PC-9 (cell line): ENCODE measurements around the gene POLR2J2. TPM values are rescaled to one million over a fixed set of nuclear protein-coding genes. Genes with fewer than 3 reads are reported as not detected.
"Not testable (repeated sequence)": the region's sequence is repeated elsewhere in the genome, so short reads cannot be mapped to it uniquely, and the experiment has no call there.

Experiments
- BruUV-seq: library from RNA; stranded (reverse); fragments of 400-500 nt; replicated peaks from 2 replicates; lab custom pipeline; 2021; lab: Mats Ljungman, UMichigan
- CTCF ChIA-PET: fragments of 300-600 bp; sonication (Branson Sonifier 250); formaldehyde crosslinking; loops from one replicate; lab custom pipeline; 2022; ENCODE audit warnings: antibody characterized with exemption; lab: Charles Lee
- POLR2A ChIA-PET: fragments of 300-600 bp; sonication (Branson Sonifier 250); formaldehyde crosslinking; loops from one replicate; lab custom pipeline; 2022; ENCODE audit warnings: antibody characterized with exemption; ENCODE audit not compliant: unreplicated experiment; lab: Charles Lee
- DNase-seq, 2 experiments: peaks; one replicate each; pipeline versions ENCODE4 v3.0.0 to v3.0.0-alpha.2; 2015 to 2022; ENCODE audit warnings: mixed read lengths in 1 of 2
- H2AFZ ChIP-seq: fragments of 200-600 bp; sonication (generic); 2 replicates; pipeline ENCODE4 v1.8.1; 2017; ENCODE audit warnings: antibody characterized with exemption
- H3F3A ChIP-seq: fragments of 200-600 bp; sonication (generic); 2 replicates; pipeline ENCODE4 v1.8.1; 2017; ENCODE audit warnings: antibody characterized with exemption, mild to moderate bottlenecking, low read depth; ENCODE audit not compliant: insufficient read depth
- H3K27ac ChIP-seq: fragments of 200-600 bp; sonication (generic); 2 replicates; pipeline ENCODE4 v1.6.1; 2016; ENCODE audit warnings: mixed run types
- H3K27me3 ChIP-seq: fragments of 200-600 bp; sonication (generic); 2 replicates; pipeline ENCODE4 v1.6.1; 2016; ENCODE audit warnings: low read depth, mixed run types; ENCODE audit not compliant: insufficient read depth
- H3K36me3 ChIP-seq: fragments of 200-600 bp; sonication (generic); 2 replicates; pipeline ENCODE4 v1.6.1; 2016; ENCODE audit warnings: low read depth, mixed run types
- H3K4me1 ChIP-seq: fragments of 200-600 bp; sonication (generic); replicated peaks from 2 replicates; pipeline ENCODE4 v1.6.1; 2016; ENCODE audit warnings: mixed run types; ENCODE audit not compliant: insufficient read depth
- H3K4me2 ChIP-seq: fragments of 200-600 bp; sonication (generic); 2 replicates; pipeline ENCODE4 v1.6.1; 2017; ENCODE audit warnings: mixed run types
- H3K4me3 ChIP-seq: fragments of 200-600 bp; sonication (generic); 2 replicates; pipeline ENCODE4 v1.6.1; 2016; ENCODE audit warnings: mixed run types
- H3K79me2 ChIP-seq: fragments of 200-600 bp; sonication (generic); 2 replicates; pipeline ENCODE4 v1.6.1; 2017; ENCODE audit warnings: low read depth, mixed run types
- H3K9me2 ChIP-seq: fragments of 200-600 bp; sonication (generic); 2 replicates; pipeline ENCODE4 v1.8.1; 2017; ENCODE audit warnings: mild to moderate bottlenecking; ENCODE audit not compliant: insufficient read depth
- H3K9me3 ChIP-seq: fragments of 200-600 bp; sonication (generic); 2 replicates; pipeline ENCODE4 v1.8.1; 2016; ENCODE audit warnings: low read depth; ENCODE audit not compliant: insufficient read depth
- H4K20me1 ChIP-seq: fragments of 200-600 bp; sonication (generic); 2 replicates; pipeline ENCODE4 v1.8.1; 2017; ENCODE audit not compliant: insufficient read depth
- intact Hi-C: fragments of 100-400 bp; cut with micrococcal nuclease; formaldehyde crosslinking; loops from one replicate; pipeline ENCODE4 v1.10.0; 2022; ENCODE audit not compliant: unreplicated experiment
- total RNA-seq: library from RNA; stranded (reverse); gene quantifications from 2 replicates; pipeline ENCODE4 v1.2.3, GENCODE V29; 2021

Gene POLR2J2
- total RNA-seq, 1 experiment from 2014 or later, result 17.6 TPM

GRCh38 chr7:102689436-102690282 lies 18.2 kb upstream of the POLR2J2 start:
- BruUV-seq, H3K79me2 ChIP-seq, H2AFZ ChIP-seq, H3K9me2 ChIP-seq, H3K4me3 ChIP-seq, intact Hi-C loops, H4K20me1 ChIP-seq, H3K27me3 ChIP-seq, H3F3A ChIP-seq, H3K4me2 ChIP-seq, H3K9me3 ChIP-seq, POLR2A ChIA-PET, CTCF ChIA-PET, H3K27ac ChIP-seq, DNase-seq, H3K4me1 ChIP-seq, H3K36me3 ChIP-seq: not testable (repeated sequence)

- H3F3A ChIP-seq, H3K27me3 ChIP-seq, DNase-seq, H3K79me2 ChIP-seq, H3K9me2 ChIP-seq, H3K9me3 ChIP-seq, H3K27ac ChIP-seq, H3K36me3 ChIP-seq, CTCF ChIA-PET, H3K4me3 ChIP-seq, BruUV-seq, H3K4me2 ChIP-seq, POLR2A ChIA-PET, H2AFZ ChIP-seq, intact Hi-C loops, H3K4me1 ChIP-seq, H4K20me1 ChIP-seq: not testable (repeated sequence)
Observed at GRCh38 chr7:102688299-102689036, 17.0 kb upstream of the POLR2J2 start.

GRCh38 chr7:102682560-102682959 lies 11.1 kb upstream of the POLR2J2 start:
- H4K20me1 ChIP-seq, H3K27me3 ChIP-seq, BruUV-seq, DNase-seq, H3F3A ChIP-seq, intact Hi-C loops, H3K9me2 ChIP-seq, H3K79me2 ChIP-seq, POLR2A ChIA-PET, CTCF ChIA-PET, H3K36me3 ChIP-seq, H3K27ac ChIP-seq, H3K4me2 ChIP-seq, H3K4me3 ChIP-seq, H3K4me1 ChIP-seq, H2AFZ ChIP-seq, H3K9me3 ChIP-seq: not testable (repeated sequence)

- CTCF ChIA-PET, H3K4me2 ChIP-seq, H3K4me3 ChIP-seq, H3F3A ChIP-seq, H2AFZ ChIP-seq, H3K27me3 ChIP-seq, H3K9me3 ChIP-seq, H3K36me3 ChIP-seq, DNase-seq, H3K4me1 ChIP-seq, BruUV-seq, H3K79me2 ChIP-seq, H4K20me1 ChIP-seq, H3K9me2 ChIP-seq, H3K27ac ChIP-seq, POLR2A ChIA-PET, intact Hi-C loops: not testable (repeated sequence)
Observed at GRCh38 chr7:102680780-102681179, 9.3 kb upstream of the POLR2J2 start.

- H3K27ac ChIP-seq, intact Hi-C loops, H3K4me3 ChIP-seq, CTCF ChIA-PET, H3K36me3 ChIP-seq, H3K79me2 ChIP-seq, H3K9me2 ChIP-seq, H4K20me1 ChIP-seq, H3K4me1 ChIP-seq, H3K27me3 ChIP-seq, BruUV-seq, H2AFZ ChIP-seq, H3K4me2 ChIP-seq, POLR2A ChIA-PET, H3F3A ChIP-seq, H3K9me3 ChIP-seq: not testable (repeated sequence)
- DNase-seq, result peak in 1 of 2 experiments; percentile 7
Observed at GRCh38 chr7:102675545-102675944, 4.1 kb upstream of the POLR2J2 start.

- intact Hi-C loops, H4K20me1 ChIP-seq, H3K27me3 ChIP-seq, H3K9me2 ChIP-seq, H3K9me3 ChIP-seq, DNase-seq, H3K27ac ChIP-seq, H3K4me3 ChIP-seq, CTCF ChIA-PET, H3K4me2 ChIP-seq, POLR2A ChIA-PET, BruUV-seq, H3F3A ChIP-seq, H3K4me1 ChIP-seq, H3K36me3 ChIP-seq, H3K79me2 ChIP-seq, H2AFZ ChIP-seq: not testable (repeated sequence)
Observed at GRCh38 chr7:102673447-102674067, 2.1 kb upstream of the POLR2J2 start.

- BruUV-seq, H3K27me3 ChIP-seq, DNase-seq, H3K36me3 ChIP-seq, H3F3A ChIP-seq, H3K9me3 ChIP-seq, H3K9me2 ChIP-seq, H3K4me1 ChIP-seq, H3K4me3 ChIP-seq, intact Hi-C loops, H3K27ac ChIP-seq, H4K20me1 ChIP-seq, H3K79me2 ChIP-seq, H3K4me2 ChIP-seq, H2AFZ ChIP-seq: not testable (repeated sequence)
- ChIA-PET CTCF (interaction anchor here (0.5 kb wide), 1 partner anchor 735 kb away, joined by 3 read pairs; no protein-coding TSS in a partner anchor), POLR2A (interaction anchor here (0.6 kb wide), 1 partner anchor 276 kb away, joined by 3 read pairs; the partner anchor contains the start of gene PRKRIP1)
Observed at GRCh38 chr7:102671956-102672307, 469 bp upstream of the POLR2J2 start.
